IPS DF 19.7 (cell line): ENCODE results near the gene MATCAP1.

Experiments used
- DNase-seq: peaks from one replicate; pipeline ENCODE4 v3.0.0-alpha.2; 2013; ENCODE audit warnings: low read depth, low spot score

The MATCAP1 gene

DNA sequence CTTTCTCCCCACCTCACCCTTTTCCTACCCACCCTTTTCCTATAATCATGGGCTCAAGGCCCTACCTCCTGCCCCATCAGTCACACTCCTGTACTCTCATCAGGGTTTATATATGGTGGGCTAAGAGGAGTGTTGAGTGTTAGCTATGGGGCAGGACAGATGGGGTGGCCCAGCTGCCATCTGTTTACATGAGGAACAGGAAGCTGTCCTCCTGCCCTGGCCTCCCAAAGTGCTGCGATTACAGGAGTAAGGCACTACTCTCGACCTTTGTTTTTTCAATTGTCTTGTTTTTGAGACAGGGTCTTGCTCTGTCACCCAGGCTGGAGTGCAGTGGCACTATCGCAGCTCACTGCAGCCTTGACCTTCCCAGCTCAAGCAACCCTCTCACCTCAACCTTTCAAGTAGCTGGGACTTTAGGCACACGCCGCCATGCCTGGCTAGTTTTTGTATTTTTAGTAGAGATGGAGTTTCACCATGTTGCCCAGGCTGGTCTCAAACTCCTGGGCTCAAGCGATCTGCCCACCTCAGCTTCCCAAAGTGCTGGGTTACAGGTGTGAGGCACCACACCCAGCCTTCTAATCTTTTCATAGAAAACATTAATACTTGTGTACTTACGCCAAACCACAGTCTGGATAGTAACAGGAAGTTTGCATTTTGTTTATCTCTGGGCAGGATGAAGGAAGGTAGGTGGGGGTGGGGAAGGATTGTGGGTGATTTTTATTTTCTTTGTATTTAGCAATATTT, 25.7 kb downstream of the MATCAP1 start:
- DNase-seq = no peak

GRCh38 chr16:67157106-67157748, 26.5 kb downstream of the MATCAP1 start:
- no peak for DNase-seq

- no peak for DNase-seq
These were observed 27.5 kb downstream of the MATCAP1 start for GRCh38 chr16:67156143-67156844.

- DNase-seq = no peak
These were observed 28.2 kb downstream of the MATCAP1 start for GRCh38 chr16:67155295-67156142.

DNA sequence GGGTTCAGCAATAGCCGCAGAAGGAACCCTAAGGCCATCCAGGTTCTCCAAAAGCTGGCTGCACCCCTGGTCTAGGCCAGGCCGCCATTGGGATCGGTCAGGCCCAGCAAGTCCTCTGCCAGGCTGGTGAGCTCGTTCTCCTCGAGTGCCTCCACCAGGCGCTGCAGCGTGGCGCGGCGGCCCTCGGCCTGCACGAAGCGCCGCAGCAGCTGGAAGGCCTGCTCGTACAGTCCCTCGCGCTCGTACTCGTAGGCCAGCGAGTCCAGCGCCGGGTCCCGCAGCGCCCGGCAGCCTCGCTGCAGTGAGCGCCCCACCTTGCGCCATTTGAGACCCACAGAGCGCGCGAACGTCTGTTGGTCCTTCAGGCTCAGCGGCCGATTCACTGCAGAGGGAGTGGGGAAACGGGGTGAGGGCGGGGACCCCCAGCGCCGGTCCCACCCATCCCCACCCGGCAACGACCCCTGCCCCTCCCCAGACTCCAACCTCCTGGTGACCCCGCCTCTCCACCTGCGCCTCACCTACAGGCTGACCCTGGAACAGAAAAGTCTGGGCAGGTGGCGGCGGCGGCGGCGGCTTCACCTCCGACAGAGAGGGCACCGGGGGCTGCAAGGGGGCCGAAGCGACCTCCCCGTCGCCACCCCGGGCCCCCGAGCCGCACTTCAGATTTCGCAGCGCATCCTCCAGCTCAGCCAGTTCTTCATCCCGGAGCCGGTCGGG, 29.0 kb downstream of the MATCAP1 start:
- DNase-seq = no peak

DNA sequence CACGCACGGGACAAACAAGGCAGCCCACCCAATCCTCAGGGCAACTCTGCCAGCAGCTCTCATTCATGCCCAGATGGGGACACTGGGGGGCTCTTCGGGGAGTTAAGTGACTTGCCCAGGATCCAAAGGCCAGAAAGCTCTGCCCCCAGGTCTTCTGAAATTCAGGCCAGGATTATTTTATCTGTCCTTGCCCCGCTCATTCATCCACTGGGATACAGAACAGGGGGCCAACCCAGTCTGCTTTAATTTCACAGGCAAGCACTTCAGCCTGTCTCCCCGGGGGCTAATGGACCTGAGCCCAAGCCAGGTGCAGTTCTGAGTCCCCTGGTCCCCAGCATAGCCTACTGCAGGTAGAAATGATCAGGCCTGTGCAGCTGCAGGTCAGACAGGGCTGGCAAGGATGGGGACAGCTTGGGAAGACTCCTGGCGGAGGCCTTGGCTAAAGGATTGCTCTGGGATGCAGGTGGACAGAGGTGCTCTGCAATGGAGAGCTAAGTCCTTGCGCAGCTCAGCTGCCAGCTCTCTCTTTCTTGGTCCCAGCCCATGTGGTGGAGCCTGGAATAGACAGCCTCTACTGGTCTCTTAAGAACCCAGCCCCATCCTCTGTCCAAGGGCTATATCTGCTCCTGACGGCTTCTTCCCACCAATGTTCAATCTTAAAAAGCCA, 32.2 kb downstream of the MATCAP1 start:
- no peak for DNase-seq

GRCh38 chr16:67150833-67151396, 32.8 kb downstream of the MATCAP1 start, which contains the start of gene B3GNT9:
TSS of gene B3GNT9 (minus strand) at chr16:67150998. CDS start at chr16:67150485, 513 bp downstream.
- no peak for DNase-seq

DNA sequence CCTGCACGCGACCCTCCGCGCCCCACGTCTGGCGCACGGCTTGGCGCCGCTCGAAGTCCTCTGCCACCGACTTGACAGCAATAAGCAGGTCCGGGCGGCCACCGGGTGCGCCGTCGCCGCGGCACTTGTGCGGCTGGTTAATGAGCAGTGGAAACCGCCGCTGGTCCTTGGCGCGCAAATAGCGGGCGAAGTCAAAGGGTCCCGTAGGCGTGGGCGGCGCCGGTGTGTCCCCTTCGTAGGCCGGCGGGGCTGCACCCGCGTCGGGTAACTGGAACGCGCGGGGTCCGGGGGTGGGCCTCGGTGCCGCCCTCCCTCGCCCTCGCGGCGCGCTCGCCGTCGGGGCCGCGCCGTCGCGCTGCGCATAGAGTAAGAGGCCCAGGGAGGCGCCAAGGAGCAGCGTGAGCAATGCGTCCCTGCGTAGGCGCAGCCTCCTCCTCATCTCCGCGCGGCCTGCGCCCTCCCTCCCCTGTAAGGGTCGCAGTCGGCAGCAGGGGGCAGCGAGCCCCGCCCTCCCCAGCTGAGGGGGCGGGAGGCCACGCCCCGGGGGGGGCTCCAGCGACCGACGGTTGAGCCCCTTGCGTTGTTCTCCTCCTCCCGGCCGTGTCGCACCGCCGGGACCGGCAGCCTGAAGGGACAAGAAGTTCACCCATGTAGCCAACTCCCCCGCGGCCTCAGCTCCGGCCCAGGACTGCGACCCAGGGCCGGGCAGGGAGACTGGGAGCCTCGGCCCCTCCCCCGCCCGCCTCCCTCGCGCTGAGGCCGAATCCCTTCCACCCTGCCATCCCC, 33.5 kb downstream of the MATCAP1 start:
- DNase-seq = no peak

- DNase-seq = no peak
These were observed 34.3 kb downstream of the MATCAP1 start for GRCh38 chr16:67149276-67150046.

GRCh38 chr16:67148656-67149275, 35.0 kb downstream of the MATCAP1 start:
- DNase-seq = no peak

GRCh38 chr16:67148221-67148620, 35.5 kb downstream of the MATCAP1 start:
- DNase-seq = no peak

- no peak for DNase-seq
These were observed 36.2 kb downstream of the MATCAP1 start for GRCh38 chr16:67147437-67148140.

DNA sequence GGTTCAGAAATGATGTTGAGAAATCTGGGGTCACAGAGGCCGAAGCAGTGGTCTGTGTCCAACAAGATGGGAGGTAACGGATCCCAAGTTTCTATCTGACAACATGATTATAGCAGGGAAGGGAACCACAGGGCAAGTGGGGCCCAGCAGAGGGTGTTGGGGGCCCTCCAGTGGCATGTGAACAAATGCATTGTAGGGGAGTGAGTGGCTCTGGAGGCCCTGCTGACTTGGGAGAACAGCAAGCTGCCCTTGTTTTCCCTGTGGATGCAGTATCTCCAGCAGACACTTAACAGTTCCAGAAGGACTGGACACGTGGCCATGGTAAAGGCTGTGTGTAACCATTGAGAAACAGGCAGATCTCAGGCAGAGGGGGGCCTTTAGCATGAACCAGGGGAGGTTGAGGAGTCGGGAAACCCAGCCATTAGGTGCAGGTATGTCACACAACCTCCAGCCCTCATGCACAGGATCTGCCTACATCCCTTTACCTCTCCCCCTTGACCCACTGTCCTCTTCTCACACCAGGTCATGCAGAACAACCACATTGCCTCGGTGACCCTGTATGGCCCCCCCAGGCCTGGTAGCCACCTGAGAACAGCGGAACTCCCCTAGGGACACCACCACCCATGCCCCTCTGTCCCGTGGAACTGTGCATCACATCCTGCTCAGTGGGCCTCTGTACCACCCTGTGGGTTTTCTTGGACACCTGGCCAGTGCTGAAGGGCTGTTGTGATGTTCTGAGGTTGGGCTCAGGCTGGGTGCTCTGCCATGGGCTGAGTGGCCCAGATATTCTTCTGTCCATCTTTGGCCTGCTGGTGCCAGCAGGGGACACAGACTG, 37.0 kb downstream of the MATCAP1 start:
- no peak for DNase-seq

DNA sequence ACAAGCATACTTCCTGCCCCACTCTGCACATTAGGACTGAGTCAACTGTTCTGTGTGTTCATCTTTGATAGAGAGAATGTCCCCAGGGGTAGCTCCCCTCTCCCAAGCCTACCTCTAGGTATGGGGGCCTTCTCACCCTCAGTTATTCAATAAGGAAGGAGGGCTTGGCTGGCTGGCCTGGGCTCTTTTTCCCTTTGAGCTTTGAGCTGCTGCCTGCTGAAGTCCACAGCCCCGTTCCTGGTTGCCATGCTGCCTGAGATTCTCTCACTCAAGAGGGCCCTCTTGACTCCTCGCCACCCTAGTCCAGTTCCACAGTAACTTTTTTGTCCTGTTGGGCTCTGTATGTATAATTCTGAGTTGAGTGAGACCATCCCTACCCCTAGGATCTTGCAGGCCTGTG, 38.0 kb downstream of the MATCAP1 start:
- no peak for DNase-seq

GRCh38 chr16:67144943-67145342, 38.8 kb downstream of the MATCAP1 start:
- no peak for DNase-seq

GRCh38 chr16:67142342-67142741, 41.4 kb downstream of the MATCAP1 start:
- no peak for DNase-seq

DNA sequence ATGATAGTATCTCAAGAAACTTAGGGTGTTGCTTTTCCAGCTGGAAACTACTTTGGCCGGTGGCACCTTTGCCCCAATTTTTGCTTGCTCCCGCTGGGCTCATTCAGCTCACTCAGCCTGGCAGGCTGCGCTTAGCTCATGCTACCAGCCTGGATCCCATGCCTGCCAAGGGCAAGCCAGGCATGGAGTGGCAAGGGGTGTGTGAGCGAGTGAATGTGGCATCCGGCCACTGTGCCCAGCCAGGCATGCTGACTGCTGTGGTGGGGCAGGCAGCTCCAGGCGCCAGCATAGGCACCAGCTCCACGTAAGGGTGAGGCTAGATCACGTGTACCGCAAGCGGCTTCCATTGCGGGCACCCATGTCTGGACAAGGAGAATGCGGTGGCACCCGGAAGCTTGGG, 42.4 kb downstream of the MATCAP1 start:
- DNase-seq = no peak
